ENCODE data around the gene ZNF831. TPM values are rescaled to one million over a fixed set of nuclear protein-coding genes. Genes with fewer than 3 reads are reported as not detected.

The ZNF831 gene
- total RNA-seq, result not detected in 2 replicates

GRCh38 chr20:59163631-59164530, at the start of gene ZNF831:
Gene ZNF831, plus strand, starts transcription at chr20:59163821. Its CDS starts 27,199 bp downstream, at chr20:59191020.

GRCh38 chr20:59300333-59301081, 136.9 kb downstream of the ZNF831 start, which contains the start of gene EDN3:
Gene EDN3, plus strand, starts transcription at chr20:59300611. Its CDS starts 202 bp downstream, at chr20:59300813.

Other genes with a start within 250 kb of the ZNF831 start
- 37.8 and 46.6 TPM in 2 replicates for gene NELFCD, start 182.6 kb upstream of the ZNF831 start, total RNA-seq
- 69.8 and 76.3 TPM in 2 replicates for gene CTSZ, start 156.6 kb upstream of the ZNF831 start, total RNA-seq
- not detected in 2 replicates for gene TUBB1, start 144.4 kb upstream of the ZNF831 start, total RNA-seq
- 31.3 and 48.8 TPM in 2 replicates for gene ATP5F1E, start 131.5 kb upstream of the ZNF831 start, total RNA-seq
- 29.3 and 53.5 TPM in 2 replicates for gene PRELID3B, start 121.0 kb upstream of the ZNF831 start, total RNA-seq
- gene EDN3, start 136.8 kb downstream of the ZNF831 start, total RNA-seq, result under 0.01 TPM in 2 replicates